ENCODE data around the gene GLTP.

GRCh38 chr12:109810954-109811623, 69.3 kb downstream of the GLTP start:
- TF ChIP-seq MAZ (IDR thresholded peaks at IDR 0.05; ENCODE audit: borderline replicate concordance, low read depth, low read length) (no peak), MXI1 (IDR thresholded peaks at IDR 0.05; ENCODE audit: borderline replicate concordance, low read depth, low read length) (no peak), POLR2A (IDR thresholded peaks at IDR 0.05; ENCODE audit: low read depth, low read length) (no peak), CTCF (conservative IDR thresholded peaks at IDR 0.05; ENCODE audit: low read depth, low read length) (no peak), RCOR1 (IDR thresholded peaks at IDR 0.05; ENCODE audit: insufficient replicate concordance, low read length) (no peak), SMC3 (IDR thresholded peaks at IDR 0.05; ENCODE audit: low read depth, low read length) (no peak), RAD21 (IDR thresholded peaks at IDR 0.05; ENCODE audit: low read length) (no peak), RFX5 (IDR thresholded peaks at IDR 0.05; ENCODE audit: low read depth, low read length) (no peak), FOS (IDR thresholded peaks at IDR 0.05; ENCODE audit: low read depth, low read length) (no peak)
